Cardiac fibroblast (primary cell): ENCODE results near the gene ATAT1.

ENCODE experiments used
- DNase-seq, 2 donors: peaks; one replicate each; pipeline versions ENCODE4 v3.0.0 to v3.0.0-alpha.2; 2010; ENCODE audit warnings: low read depth in 2 of 2
- H3K4me3 ChIP-seq, 2 donors: replicated peaks in 1 of 2; 1 replicate in 1 of 2; 2 replicates in 1 of 2; pipeline ENCODE4 v1.5.1; 2011; ENCODE audit warnings: low read depth in 2 of 2, low read length in 2 of 2, mild to moderate bottlenecking in 2 of 2, moderate library complexity in 1 of 2
- CTCF ChIP-seq: IDR thresholded peaks from one replicate; pipeline ENCODE4 v1.5.1; 2011; ENCODE audit warnings: low read depth, mild to moderate bottlenecking, low read length, inconsistent platforms

The ATAT1 gene

GRCh38 chr6:30601815-30602641 is 24.6 kb upstream of the ATAT1 start:
- DNase-seq = no peak
- no peak overlapping the region for H3K4me3 ChIP-seq
- no peak for TF ChIP-seq CTCF

GRCh38 chr6:30603961-30604360 is 22.7 kb upstream of the ATAT1 start:
- no peak for DNase-seq
- H3K4me3 ChIP-seq = no peak overlapping the region
- no peak for TF ChIP-seq CTCF

GRCh38 chr6:30610065-30610464 is 16.6 kb upstream of the ATAT1 start:
- no peak for DNase-seq
- no peak for TF ChIP-seq CTCF
- H3K4me3 ChIP-seq = no peak overlapping the region

- H3K4me3 ChIP-seq = no peak overlapping the region
- DNase-seq = no peak
- no peak for TF ChIP-seq CTCF
These were observed 15.4 kb upstream of the ATAT1 start for GRCh38 chr6:30611150-30611855.

- TF ChIP-seq CTCF = no peak
- DNase-seq = no peak
- no peak overlapping the region for H3K4me3 ChIP-seq
These were observed 14.8 kb upstream of the ATAT1 start for GRCh38 chr6:30611856-30612194.

- H3K4me3 ChIP-seq = no peak overlapping the region
These were observed 14.5 kb upstream of the ATAT1 start for GRCh38 chr6:30612213-30612612.

More at GRCh38 chr6:30612213-30612612, 14.5 kb upstream of the ATAT1 start:
- TF ChIP-seq CTCF = peak; percentile 36
- DNase-seq = peak; percentile 55 to 59
